Measurements from ENCODE around the gene BICRA.

DNA sequence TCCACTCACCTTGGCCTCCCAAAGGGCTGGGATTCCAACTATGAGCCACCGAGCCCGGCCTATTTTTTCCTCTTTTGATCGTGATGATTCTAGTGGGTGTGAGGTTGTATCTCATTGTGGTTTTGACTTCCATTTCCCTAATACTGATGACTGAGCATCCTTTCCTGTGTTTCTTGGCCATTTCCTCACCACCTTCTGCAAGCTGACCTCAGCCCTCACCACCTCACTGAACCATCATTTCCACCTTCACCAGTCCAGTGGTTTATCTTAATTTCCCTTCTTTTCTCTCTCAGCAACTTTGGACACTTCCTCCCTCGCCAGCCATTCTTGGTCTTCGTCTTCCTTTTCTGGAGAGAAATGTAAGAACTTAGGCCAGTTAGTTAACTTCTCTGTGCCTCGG, 13.0 kb upstream of the BICRA start:
- TF ChIP-seq POLR2A (IDR thresholded peaks at IDR 0.05; ENCODE audit: low read depth, low read length): no peak
- TF ChIP-seq, protein P1, sequence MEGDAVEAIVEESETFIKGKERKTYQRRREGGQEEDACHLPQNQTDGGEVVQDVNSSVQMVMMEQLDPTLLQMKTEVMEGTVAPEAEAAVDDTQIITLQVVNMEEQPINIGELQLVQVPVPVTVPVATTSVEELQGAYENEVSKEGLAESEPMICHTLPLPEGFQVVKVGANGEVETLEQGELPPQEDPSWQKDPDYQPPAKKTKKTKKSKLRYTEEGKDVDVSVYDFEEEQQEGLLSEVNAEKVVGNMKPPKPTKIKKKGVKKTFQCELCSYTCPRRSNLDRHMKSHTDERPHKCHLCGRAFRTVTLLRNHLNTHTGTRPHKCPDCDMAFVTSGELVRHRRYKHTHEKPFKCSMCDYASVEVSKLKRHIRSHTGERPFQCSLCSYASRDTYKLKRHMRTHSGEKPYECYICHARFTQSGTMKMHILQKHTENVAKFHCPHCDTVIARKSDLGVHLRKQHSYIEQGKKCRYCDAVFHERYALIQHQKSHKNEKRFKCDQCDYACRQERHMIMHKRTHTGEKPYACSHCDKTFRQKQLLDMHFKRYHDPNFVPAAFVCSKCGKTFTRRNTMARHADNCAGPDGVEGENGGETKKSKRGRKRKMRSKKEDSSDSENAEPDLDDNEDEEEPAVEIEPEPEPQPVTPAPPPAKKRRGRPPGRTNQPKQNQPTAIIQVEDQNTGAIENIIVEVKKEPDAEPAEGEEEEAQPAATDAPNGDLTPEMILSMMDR (conservative IDR thresholded peaks at IDR 0.05; ENCODE audit: low read depth, low read length): no peak
- no peak for TF ChIP-seq MAFK (IDR thresholded peaks at IDR 0.05; ENCODE audit: low read depth, low read length)
- TF ChIP-seq MXI1 (IDR thresholded peaks at IDR 0.05; ENCODE audit: borderline replicate concordance, low read depth, low read length): no peak
- no peak for TF ChIP-seq CEBPB (IDR thresholded peaks at IDR 0.05; ENCODE audit: low read depth, low read length)
- no peak for TF ChIP-seq CHD1 (IDR thresholded peaks at IDR 0.05; ENCODE audit: low read depth, low read length)
- no peak for TF ChIP-seq RFX5 (IDR thresholded peaks at IDR 0.05; ENCODE audit: low read depth, low read length)
